Kasumi-1 (cell line): Measurements from ENCODE around the gene CLEC17A.
A peak's percentile ranks its signal among the peaks of the same experiment; 100 is the strongest.
"Not testable (repeated sequence)": the region's sequence is repeated elsewhere in the genome, so short reads cannot be mapped to it uniquely, and the experiment has no call there.

Source experiments
- DNase-seq, 2 experiments: peaks; one replicate each; lab custom pipeline; 2025; lab: John Stamatoyannopoulos, UW

CLEC17A gene

DNA sequence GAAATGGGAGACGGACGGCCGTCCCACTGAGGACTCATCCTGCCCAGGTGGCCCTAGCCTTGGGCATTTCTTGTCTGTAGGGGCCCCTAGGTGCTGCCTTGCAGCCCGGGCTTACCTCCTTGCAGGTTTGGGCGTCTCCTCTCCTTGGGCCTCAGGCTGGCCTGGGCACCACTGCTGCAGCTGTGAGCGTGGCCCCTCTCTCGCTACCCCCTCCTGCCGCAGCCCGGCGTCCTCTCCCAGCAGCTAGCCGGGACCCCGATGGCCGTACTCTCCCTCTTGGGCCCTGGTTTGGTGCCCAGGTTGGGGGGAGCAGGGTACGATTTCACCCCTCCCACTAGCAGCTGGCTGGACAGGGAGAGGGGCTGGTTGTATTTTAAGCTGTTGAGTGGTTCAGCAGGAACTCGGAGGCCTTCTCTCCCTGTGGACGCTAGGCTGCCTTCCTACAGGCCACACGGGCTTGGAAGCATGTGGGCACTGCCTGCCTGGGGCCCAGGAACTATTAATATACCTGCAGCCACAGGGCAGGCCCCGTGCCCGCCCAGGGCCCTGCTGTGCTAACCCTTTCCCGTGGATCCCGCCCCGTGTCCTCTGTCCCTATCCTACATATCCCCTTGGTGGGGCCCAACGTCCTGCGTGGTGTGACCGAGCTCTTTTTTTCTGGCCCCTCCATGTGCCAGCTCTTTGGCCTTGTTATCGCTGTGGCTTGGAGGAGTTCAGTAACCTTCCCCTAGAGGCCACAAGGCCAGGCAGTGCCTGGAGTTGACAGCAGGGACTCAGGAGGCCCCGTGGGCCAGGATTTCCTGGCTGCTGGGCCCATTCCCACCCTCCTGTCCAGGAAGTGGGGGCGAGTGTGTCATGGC, 22.7 kb upstream of the CLEC17A start:
- peak; percentile 25 to 49 for DNase-seq

DNA sequence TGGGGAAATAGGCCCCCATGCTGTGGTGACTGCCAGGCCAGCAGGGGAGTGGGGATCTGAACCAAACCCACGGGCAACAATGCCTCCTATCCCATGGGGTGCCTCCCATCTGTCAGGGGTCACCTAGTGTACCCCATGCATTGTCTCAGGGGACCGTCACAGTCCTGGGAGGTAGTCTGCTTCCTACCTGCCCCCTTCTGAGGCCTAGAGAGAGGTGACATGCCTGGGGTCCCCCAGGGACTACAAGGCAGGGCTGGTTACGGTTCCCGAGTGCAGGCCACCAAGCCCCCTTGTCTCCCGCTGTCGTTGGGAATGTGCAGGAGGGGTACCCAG, 22.1 kb upstream of the CLEC17A start:
- DNase-seq, result no peak

DNA sequence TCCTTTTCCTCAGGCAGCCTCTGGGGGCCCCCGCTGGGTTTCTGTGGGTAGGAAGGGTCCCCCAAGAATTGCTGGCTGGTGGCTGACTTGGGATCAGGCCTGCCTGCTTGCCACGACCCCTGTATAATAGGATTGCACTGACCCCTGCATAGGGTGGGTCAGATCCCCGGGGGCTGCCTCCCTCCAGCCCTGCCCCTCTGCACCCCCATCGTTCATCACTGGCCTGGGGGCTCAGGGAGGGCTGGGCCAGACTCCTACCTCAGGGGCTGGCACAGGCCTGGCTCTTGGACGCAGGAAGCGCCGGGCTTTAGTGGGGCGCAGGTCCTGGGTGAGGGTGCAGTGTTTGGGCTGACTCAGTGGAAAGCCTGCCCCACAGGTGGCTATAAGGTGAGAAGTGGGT, 21.6 kb upstream of the CLEC17A start:
- DNase-seq, result no peak

DNA sequence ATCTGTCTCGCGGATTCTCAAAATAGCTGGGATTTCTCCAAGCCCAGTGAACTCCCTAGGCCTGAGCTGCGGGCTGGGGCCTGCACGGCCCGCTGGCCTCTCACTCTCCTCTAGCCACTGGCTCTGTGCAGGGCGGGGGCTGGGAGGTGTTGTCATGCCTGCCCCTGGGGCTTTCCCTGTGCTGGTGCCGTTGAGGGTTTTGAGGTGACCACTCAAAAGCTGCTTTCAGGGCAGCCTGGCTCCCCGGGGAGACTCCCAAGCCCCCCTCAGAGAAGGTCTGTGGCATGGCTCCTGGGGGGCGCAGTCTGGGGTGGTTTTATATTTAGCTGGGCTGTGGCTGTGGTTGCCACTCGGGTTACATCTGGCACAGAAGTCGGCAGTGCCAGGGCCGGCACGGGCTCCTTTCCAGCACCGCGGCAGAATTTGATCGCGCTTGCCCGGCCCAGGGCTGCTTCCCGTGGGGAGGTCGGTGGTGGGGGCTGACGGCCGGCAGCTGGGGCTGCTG, 21.0 kb upstream of the CLEC17A start:
- DNase-seq, result no peak

DNA sequence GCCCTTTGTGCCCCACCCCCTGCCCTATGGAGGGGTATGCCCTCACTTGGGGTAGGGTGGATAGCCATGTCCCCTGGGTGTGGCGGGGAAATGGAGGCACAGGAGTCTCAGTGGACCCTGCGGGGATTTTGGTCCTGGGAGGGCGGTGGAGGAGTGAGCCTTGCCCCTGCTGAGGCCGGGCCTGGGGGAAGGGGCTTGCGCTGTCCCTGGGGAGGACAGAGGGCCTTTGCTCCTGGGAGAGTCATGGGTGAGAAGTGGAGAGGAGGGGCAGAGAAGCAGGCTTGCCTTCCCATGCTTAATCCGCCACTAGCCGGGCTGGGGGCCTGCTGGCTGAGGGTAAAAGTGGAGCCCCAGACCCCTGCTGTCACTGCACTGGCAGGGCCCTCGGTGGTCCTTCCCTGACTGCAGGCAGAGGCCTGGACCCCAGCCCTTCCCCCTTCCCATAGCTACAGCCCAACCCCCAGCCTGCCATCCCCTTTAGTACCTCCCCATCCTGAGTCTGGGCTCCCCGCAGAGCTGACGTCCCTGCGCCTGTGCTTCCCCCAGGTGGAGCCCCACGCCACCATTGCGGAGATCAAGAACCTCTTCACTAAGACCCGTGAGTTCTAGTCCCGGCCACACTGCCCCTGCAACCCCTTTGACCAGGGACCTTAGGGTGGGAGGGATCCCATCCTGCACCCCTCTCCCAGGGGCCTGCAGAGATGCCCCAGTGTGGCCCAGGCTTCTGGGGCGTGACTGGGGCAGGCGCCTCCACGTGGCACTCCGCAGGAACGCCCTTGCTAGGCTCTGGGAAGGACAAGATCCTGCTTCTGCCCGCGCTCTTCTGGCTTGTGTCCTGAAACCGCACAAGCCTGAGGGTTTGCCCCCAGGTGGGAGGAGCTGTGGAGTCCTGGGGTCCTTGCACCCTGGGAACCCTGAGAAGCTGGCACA, 20.0 kb upstream of the CLEC17A start:
- DNase-seq, result no peak

DNA sequence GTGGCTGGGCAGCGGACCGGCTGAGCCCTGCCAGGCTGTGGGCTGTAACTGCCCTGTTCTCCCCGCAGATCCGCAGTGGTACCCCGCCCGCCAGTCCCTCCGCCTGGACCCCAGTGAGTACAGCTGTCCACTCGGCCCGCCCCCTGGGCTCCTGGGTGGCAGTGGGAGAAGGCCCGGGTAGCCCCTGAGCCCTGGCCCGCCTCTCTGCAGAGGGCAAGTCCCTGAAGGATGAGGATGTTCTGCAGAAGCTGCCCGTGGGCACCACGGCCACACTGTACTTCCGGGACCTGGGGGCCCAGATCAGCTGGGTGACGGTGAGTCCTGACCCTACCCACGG, 19.3 kb upstream of the CLEC17A start:
- DNase-seq, result no peak

DNA sequence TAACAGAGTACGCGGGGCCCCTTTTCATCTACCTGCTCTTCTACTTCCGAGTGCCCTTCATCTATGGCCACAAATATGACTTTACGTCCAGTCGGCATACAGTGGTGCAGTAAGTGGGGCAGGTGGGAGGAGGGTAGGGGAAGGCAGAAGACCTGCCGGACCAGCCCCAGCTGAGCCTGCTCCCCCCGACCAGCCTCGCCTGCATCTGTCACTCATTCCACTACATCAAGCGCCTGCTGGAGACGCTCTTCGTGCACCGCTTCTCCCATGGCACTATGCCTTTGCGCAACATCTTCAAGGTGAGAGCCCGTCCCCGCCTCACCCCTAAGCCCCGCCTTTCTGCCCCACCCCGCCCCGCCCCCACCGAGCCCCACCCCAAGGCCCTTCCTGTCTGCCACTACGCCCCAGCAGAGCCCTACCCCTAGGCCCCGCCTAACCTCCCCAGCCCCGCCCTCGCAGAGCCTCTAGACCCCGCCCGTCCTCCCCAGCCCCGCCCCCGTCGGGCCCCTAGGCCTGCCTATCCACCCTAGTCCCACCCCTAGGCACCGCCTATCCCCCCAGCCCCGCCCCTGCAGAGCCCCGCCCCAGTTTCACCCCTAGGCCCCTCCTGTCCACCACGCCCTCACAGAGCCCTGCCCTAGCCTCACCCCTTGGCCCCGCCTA, 18.8 kb upstream of the CLEC17A start:
- no peak for DNase-seq

DNA sequence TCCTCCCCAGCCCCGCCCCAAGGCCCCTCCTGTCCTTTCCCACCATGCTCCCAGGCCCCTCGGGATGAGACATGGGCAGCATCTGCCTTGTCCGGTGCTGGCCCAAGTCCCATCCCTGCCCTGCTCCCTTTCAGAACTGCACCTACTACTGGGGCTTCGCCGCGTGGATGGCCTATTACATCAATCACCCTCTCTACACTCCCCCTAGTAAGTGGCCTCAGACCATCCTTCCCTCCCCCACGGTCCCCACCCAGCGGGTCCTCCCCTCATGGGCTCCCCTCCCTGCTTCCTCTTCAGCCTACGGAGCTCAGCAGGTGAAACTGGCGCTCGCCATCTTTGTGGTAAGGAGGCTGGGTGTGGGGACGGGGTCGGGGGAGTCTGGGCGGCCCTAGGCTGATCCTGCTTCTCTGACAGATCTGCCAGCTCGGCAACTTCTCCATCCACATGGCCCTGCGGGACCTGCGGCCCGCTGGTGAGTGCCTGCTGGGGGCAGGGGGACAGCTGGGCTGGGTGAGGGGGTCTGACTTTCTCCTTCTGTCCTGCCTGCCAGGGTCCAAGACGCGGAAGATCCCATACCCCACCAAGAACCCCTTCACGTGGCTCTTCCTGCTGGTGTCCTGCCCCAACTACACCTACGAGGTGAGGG, 18.1 kb upstream of the CLEC17A start:
- DNase-seq, result not testable (repeated sequence)

DNA sequence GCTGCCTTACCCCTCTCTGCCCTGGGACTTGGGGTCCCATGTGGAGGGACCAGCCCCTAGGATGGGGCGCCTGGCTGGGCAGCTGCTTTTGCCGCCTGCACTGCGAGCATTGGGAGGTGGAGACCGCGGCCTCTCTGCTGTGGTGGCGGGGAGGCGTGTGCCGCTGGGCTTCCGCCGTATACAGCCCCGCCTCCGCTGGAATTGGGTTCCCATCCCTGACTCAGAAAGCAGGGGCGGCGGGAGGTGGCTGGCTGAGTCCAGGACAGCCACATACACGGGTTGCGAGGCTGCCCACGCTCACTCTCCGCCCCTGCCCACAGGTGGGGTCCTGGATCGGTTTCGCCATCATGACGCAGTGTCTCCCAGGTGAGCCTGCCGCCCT, 17.6 kb upstream of the CLEC17A start:
- DNase-seq, result no peak

DNA sequence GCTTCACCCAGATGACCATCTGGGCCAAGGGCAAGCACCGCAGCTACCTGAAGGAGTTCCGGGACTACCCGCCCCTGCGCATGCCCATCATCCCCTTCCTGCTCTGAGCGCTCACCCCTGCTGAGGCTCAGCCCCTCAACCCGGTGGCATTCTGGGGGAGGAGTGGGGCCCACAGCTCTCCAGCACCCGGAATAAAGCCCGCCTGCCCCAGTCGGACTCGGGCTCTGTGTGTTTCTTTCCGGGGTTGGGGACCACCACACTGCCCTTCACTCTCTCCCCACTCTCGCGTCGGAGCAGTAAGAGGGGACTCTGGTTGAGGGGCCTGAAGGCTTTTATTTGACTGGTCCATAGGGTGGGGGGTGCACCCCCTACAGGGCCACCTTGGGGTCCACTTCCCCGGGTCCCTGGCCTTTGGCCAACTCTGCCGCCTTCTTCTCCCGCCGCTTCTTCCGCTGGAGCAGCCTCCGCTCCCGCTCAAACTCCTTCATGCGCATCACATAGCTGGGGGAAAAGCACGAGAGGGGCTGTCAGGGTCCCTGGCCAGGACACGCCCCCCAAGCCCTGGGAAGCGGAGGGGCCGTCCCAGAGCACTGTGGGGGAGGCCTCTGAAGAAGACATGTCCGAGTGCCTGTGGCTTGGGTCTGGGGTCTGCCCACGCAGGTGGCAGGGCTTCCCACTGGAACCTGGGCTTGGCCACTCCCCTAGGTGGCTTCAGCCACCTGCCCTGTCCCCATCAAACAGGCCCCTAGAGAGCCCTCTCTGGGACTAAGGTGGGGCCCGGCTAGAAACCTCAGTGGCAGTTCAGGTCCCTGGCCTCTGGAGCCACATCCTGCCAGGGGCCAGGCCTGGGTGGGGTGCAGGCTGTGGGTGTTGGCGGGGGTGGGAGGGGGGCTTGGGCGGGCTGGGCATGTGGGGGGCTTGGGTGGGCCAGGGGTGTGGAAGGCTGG, 16.8 kb upstream of the CLEC17A start:
- DNase-seq, result no peak

DNA sequence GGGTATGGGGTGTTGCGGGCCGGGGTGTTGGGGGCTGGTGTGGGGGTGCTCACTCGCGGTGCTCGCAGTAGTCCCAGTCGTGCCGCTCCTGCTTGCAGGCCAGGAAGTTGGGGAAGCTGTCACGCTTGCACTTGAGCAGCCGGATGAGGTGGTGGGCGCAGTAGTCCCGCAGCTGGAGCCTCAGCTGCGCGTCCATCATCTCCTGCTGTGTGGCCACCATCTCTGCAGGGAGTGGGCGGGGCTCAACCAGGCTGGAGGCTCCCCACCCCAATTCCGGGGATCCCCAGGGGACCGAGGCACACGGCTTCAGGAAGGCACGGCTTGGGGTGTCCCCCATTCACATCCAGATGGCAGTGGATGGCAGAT, 16.2 kb upstream of the CLEC17A start:
- DNase-seq, result no peak

DNA sequence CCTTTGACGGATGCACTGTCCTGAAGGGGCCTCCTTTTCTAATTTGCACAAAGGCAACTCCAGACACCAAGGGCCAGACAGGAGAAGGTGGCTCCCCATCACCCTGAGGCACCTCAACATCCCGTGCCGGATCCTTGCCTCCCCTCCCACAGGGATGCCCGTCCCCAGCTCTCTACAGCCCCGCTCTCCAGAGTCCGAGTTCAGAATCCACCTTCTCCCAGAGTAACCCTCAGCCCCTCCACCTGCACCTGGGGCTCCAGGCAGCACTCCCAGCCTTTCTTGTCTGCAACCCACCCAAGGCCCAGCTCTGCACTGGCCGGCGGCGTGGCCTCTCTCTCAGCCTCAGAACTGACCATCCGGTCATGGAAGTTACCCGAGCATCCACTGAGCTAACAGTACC, 15.8 kb upstream of the CLEC17A start:
- no peak for DNase-seq

DNA sequence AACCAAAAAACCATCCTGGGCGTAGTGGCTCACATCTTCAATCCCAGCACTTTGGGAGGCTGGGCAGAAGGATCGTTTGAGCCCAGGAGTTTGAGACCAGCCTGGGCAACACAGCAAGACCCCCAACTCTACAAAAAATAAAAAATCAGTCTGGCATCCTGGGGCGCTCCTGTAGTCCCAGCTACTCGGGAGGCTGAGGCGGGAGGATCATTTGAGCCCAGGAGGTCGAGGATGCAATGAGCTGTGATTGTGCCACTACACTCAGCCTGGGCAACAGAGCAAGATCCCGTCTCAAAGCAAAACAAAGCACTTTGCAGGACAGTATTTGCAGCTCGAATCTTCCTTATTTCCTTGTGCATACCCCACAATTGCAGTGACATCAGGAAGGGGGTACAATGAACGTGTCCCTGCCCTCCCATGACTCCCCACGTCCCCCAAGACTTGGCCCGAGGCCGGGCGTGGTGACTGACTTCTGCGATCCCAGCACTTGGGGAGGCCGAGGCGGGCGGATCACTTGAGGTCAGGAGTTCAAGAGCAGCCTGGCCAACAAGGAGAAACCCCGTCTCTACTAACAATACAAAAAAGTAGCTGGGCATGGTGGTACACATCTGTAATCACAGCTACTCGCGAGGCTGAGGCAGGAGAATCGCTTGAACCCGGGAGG, 11.9 kb upstream of the CLEC17A start:
- DNase-seq, result no peak

DNA sequence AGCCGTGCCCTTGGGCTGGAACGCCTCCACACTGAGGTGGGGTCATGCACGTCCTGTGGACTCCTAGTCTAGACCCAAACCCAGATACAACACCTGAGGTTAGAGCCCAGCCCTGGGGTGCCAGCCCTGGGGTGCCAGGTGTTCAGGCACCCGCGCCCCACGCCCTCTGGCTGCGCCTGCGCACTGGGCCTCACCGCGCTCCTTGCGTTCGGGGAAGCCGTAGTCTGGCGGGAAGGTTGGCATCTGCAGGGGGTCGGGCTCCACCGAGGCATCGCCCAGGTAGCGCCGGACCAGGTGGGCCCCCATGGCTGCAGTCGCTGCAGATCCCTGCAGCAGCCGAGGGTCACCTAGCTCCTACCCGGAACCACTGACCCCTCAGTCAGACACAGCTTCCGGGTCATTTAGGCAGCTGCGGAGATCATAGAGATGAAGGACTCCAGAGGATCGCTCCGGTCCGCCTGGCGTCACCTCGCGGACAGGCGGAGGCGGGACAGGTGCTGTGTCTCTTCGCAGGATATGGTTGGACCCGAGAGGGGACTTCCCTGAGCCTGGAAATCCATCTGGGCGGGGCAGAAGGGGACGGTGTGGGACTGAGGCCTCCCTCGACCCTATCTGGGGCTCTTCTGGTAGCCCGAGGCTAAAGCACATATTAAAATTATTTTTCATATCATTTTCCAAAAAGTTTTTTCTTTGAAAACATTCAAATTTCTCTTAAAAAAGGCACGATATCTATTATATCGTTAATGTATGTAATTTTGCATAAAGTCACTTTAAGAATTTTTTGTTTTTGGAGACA, 11.0 kb upstream of the CLEC17A start, which contains the start of gene NDUFB7:
Gene NDUFB7, minus strand, starts transcription at position 372 of the 796 bp plus-strand sequence. Its CDS starts 66 bp downstream, at position 306.
- DNase-seq, result peak; percentile 93 to 94

DNA sequence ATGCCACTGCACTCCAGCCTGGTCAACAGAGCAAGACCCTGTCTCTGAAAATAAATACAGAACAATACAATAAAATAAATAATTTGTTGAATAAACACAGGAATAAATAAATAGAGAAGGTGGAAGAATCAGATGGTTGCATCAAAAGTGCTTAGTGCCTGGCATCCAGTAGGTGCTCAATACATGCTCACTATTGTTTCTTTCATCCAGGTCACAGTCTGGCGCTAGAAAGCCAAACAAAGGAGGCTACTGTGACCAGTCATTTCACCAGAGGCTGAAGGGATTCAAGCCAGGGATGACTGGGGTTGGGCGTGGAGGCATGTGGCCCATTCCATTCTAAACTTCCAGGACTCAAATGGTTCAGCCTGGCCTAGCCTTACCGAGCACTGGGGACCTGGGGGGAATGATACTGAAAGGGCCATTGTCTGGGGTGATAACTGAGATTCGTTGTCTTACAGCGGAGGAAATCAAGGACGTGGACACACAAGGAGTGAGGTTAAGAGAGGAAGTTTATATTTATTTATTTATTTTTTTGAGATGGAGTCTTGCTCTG, 7.4 kb upstream of the CLEC17A start:
- no peak for DNase-seq

DNA sequence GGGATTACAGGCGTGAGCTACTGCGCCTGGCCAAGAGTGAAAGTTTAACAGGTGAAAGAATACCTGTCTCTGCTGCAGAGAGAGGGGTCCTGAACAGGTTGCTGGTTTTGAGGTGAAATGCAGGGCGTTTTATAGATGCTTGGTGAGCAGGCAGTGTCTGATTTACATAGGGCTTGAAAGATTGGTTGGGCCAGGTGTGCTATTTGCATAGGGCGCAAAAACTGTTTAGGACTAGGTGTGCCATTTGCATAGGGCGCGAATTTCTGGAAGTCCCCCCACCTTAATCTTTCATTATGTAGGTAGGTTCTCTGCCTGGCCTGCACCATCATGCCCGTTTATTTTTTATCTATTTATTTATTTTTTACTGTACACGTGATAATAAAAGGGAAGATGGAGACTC, 6.5 kb upstream of the CLEC17A start:
- DNase-seq, result no peak

DNA sequence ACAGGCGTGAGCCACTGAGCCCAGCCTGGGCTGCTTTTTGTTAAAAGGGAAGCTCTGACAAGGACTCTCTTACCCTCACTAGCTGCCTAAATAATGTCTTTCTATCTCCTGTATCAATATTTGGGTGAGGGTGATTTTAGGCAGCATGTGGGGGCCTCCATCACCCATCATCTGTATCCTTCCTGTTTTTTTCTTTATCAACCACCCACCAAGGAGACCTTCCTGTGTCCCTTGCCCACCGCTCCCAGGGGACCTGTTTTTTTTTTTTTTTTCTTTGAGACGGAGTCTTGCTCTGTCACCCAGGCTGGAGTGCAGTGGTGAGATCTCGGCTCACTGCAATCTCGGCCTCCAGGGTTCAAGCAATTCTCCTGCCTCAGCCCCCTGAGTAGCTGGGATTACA, 5.6 kb upstream of the CLEC17A start:
- DNase-seq, result no peak

DNA sequence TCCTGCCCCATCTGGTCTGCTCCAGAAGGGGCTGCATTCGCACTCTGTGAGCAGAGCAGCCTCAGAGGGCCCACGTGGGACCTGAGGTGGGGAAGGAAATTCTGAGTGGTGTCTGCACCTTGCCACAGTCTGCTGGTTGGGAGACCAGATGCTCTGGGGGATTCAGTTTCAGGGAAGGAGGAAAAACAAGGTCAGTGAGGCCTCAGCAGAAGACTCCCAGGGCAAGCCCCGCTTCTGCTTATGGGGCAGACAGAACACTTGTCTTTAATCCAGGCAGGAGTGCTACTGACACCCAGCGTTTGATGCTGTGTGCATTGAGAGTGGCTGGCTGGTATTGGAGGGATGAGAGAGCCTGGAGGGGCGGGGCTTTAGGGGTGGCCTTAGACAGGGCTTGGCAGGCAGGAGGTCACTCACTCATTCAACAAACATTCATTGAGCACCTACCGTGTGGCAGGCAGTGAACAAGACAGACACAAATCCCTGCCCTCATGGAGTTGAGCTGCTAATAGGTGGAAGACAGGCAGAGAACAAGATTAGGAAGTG, 4.9 kb upstream of the CLEC17A start:
- no peak for DNase-seq
